NCI-H345 treated with DMSO at 0.1 percent for 48 hours (cell line): ENCODE measurements around the gene OPN1LW.
"Not testable (repeated sequence)": the region's sequence is repeated elsewhere in the genome, so short reads cannot be mapped to it uniquely, and the experiment has no call there.

ENCODE experiments used
- DNase-seq: peaks from one replicate; lab custom pipeline; 2025; ENCODE audit not compliant: unreplicated experiment; lab: John Stamatoyannopoulos, UW

Gene OPN1LW

GRCh38 chrX:154144010-154144409, at the start of gene OPN1LW:
OPN1LW (plus strand) TSS chrX:154144243; CDS start chrX:154144284, 41 bp downstream.
- DNase-seq, result not testable (repeated sequence)

GRCh38 chrX:154094833-154095232, 49.2 kb upstream of the OPN1LW start:
- no peak for DNase-seq

- DNase-seq, result no peak
Observed at GRCh38 chrX:154096140-154097002, 47.7 kb upstream of the OPN1LW start.

GRCh38 chrX:154097003-154097588, 46.9 kb upstream of the OPN1LW start:
- DNase-seq, result peak; percentile 43

- peak; percentile 77 for DNase-seq
Observed at GRCh38 chrX:154097589-154098541, 46.2 kb upstream of the OPN1LW start, which contains the start of gene MECP2. MECP2 (minus strand) TSS chrX:154097717.

GRCh38 chrX:154098551-154098950, 45.5 kb upstream of the OPN1LW start:
- DNase-seq, result no peak

- no peak for DNase-seq
Observed at GRCh38 chrX:154113729-154114128, 30.3 kb upstream of the OPN1LW start.

- no peak for DNase-seq
Observed at GRCh38 chrX:154114652-154115051, 29.4 kb upstream of the OPN1LW start.

GRCh38 chrX:154115071-154115470, 29.0 kb upstream of the OPN1LW start:
- no peak for DNase-seq

- DNase-seq, result no peak
Observed at GRCh38 chrX:154115750-154116149, 28.3 kb upstream of the OPN1LW start.

- DNase-seq, result no peak
Observed at GRCh38 chrX:154116426-154117211, 27.4 kb upstream of the OPN1LW start.

GRCh38 chrX:154117566-154117965, 26.5 kb upstream of the OPN1LW start:
- no peak for DNase-seq

- no peak for DNase-seq
Observed at GRCh38 chrX:154120567-154120966, 23.5 kb upstream of the OPN1LW start.

- DNase-seq, result no peak
Observed at GRCh38 chrX:154121207-154121606, 22.8 kb upstream of the OPN1LW start.

GRCh38 chrX:154121961-154122360, 22.1 kb upstream of the OPN1LW start:
- DNase-seq, result no peak

GRCh38 chrX:154123241-154124219, 20.5 kb upstream of the OPN1LW start:
- DNase-seq, result no peak

GRCh38 chrX:154125391-154126040, 18.5 kb upstream of the OPN1LW start:
- DNase-seq, result no peak

- DNase-seq, result no peak
Observed at GRCh38 chrX:154126101-154126500, 17.9 kb upstream of the OPN1LW start.

- DNase-seq, result no peak
Observed at GRCh38 chrX:154131955-154132354, 12.1 kb upstream of the OPN1LW start.
